H1 (cell line): ENCODE results near the gene ERICH2. TPM values are rescaled to one million over a fixed set of nuclear protein-coding genes. Genes with fewer than 3 reads are reported as not detected.

ENCODE experiments used
- CTCF ChIA-PET: fragments of 300-600 bp; sonication (Branson Sonifier 250); formaldehyde crosslinking; loops from one replicate; lab custom pipeline; 2021; ENCODE audit not compliant: partially characterized antibody; lab: Charles Lee
- POLR2A ChIA-PET: fragments of 300-600 bp; sonication (Branson Sonifier 250); formaldehyde crosslinking; loops from one replicate; lab custom pipeline; 2021; ENCODE audit warnings: inconsistent platforms; ENCODE audit not compliant: partially characterized antibody; lab: Charles Lee
- DNase-seq, 2 experiments: peaks; one replicate each; pipeline versions ENCODE4 v3.0.0 to v3.0.0-alpha.2; 2010 to 2022; ENCODE audit warnings: low spot score in 2 of 2, low read depth in 1 of 2, mixed read lengths in 1 of 2
- FAIRE-seq: peaks from 2 replicates; lab custom pipeline; 2011; peaks lifted over from hg19 to GRCh38; lab: Jason Lieb, UNC
- H2AFZ ChIP-seq: 2 replicates; pipeline ENCODE4 v1.8.1; 2012; ENCODE audit warnings: low read length, inconsistent platforms
- H2AK5ac ChIP-seq: 2 replicates; pipeline ENCODE4 v1.6.1; 2013; ENCODE audit warnings: low read depth, low read length
- H2BK120ac ChIP-seq: replicated peaks from 2 replicates; pipeline ENCODE3; 2013; ENCODE audit warnings: low read depth, low read length, inconsistent platforms
- H2BK12ac ChIP-seq: 2 replicates; pipeline ENCODE4 v1.6.1; 2013; ENCODE audit warnings: low read depth, low read length
- H2BK15ac ChIP-seq: 2 replicates; pipeline ENCODE4 v1.6.1; 2013; ENCODE audit warnings: low read length
- H2BK20ac ChIP-seq: 2 replicates; pipeline ENCODE4 v1.6.1; 2013; ENCODE audit warnings: low read length
- H2BK5ac ChIP-seq: 2 replicates; pipeline ENCODE4 v1.6.1; 2013; ENCODE audit warnings: low read depth, low read length
- H3K14ac ChIP-seq: 2 replicates; pipeline ENCODE4 v1.6.1; 2013; ENCODE audit warnings: inconsistent platforms; ENCODE audit not compliant: insufficient read length
- H3K18ac ChIP-seq: 2 replicates; pipeline ENCODE4 v1.6.1; 2013; ENCODE audit warnings: low read length; ENCODE audit errors: extremely low read depth
- H3K23ac ChIP-seq: 2 replicates; pipeline ENCODE4 v1.6.1; 2013; ENCODE audit warnings: inconsistent platforms; ENCODE audit not compliant: insufficient read length
- H3K23me2 ChIP-seq: 2 replicates; pipeline ENCODE4 v1.6.1; 2013; ENCODE audit warnings: low read depth, low read length
- H3K27ac ChIP-seq: 2 replicates; pipeline ENCODE4 v1.6.1; 2011; ENCODE audit warnings: low read depth, low read length, inconsistent platforms
- H3K27me3 ChIP-seq, 4 experiments: replicated peaks in 1 of 4; 1 replicate in 1 of 4; 2 replicates in 3 of 4; pipeline versions ENCODE4 v1.6.1 to v1.8.1; 2011 to 2013; ENCODE audit warnings: low read length in 3 of 4, mild to moderate bottlenecking in 3 of 4, inconsistent platforms in 2 of 4, mixed read lengths in 2 of 4, moderate library complexity in 1 of 4; ENCODE audit not compliant: control insufficient read depth in 3 of 4, insufficient read depth in 3 of 4; ENCODE audit errors: extremely low read depth in 1 of 4
- H3K36me3 ChIP-seq, 4 experiments: 2 replicates each; pipeline versions ENCODE4 v1.6.1 to v1.8.1; 2011 to 2013; ENCODE audit warnings: mild to moderate bottlenecking in 4 of 4, low read length in 3 of 4, moderate library complexity in 2 of 4, control low read depth in 1 of 4, inconsistent platforms in 1 of 4; ENCODE audit not compliant: insufficient read depth in 4 of 4, control insufficient read depth in 2 of 4
- H3K4ac ChIP-seq: replicated peaks from 2 replicates; pipeline ENCODE3; 2013; ENCODE audit warnings: low read length, low read depth, mixed read lengths, inconsistent platforms; ENCODE audit not compliant: insufficient read length
- H3K4me1 ChIP-seq, 4 experiments: replicated peaks in 1 of 4; 1 replicate in 1 of 4; 2 replicates in 3 of 4; pipeline versions ENCODE4 v1.6.1 to v1.8.1; 2011 to 2013; ENCODE audit warnings: low read length in 3 of 4, inconsistent platforms in 2 of 4, mixed read lengths in 1 of 4; ENCODE audit not compliant: insufficient read depth in 4 of 4, control insufficient read depth in 3 of 4
- H3K4me2 ChIP-seq, 2 experiments: 2 replicates each; pipeline versions ENCODE4 v1.6.1 to v1.8.1; 2011 to 2013; ENCODE audit warnings: low read depth in 2 of 2, low read length in 2 of 2, control low read depth in 1 of 2, inconsistent platforms in 1 of 2, mild to moderate bottlenecking in 1 of 2; ENCODE audit not compliant: insufficient read depth in 1 of 2
- H3K4me3 ChIP-seq, 4 experiments: fragments of 200-600, 300-600 bp in 1 of 4; sonication (generic), shearing (Covaris generic), sonication (Bioruptor Twin) in 1 of 4; 2 replicates each; pipeline versions ENCODE4 v1.5.1 to v1.8.1; 2011 to 2016; ENCODE audit warnings: low read length in 4 of 4, low read depth in 3 of 4, control low read depth in 2 of 4, inconsistent platforms in 2 of 4, mild to moderate bottlenecking in 2 of 4, mixed read lengths in 1 of 4, moderate library complexity in 1 of 4; ENCODE audit not compliant: insufficient read depth in 2 of 4; ENCODE audit errors: extremely low read depth in 1 of 4
- H3K56ac ChIP-seq: replicated peaks from 2 replicates; pipeline ENCODE3; 2013; ENCODE audit warnings: low read depth, mild to moderate bottlenecking, mixed read lengths, low read length, inconsistent platforms; ENCODE audit not compliant: insufficient read length
- H3K79me1 ChIP-seq: 2 replicates; pipeline ENCODE4 v1.6.1; 2013; ENCODE audit warnings: low read depth, low read length, control low read depth
- H3K79me2 ChIP-seq, 2 experiments: 2 replicates each; pipeline versions ENCODE4 v1.6.1 to v1.8.1; 2012 to 2013; ENCODE audit warnings: low read length in 2 of 2, mild to moderate bottlenecking in 2 of 2, inconsistent platforms in 1 of 2; ENCODE audit not compliant: insufficient read depth in 2 of 2, control insufficient read depth in 1 of 2
- H3K9ac ChIP-seq, 4 experiments: replicated peaks in 1 of 4; 1 replicate in 1 of 4; 2 replicates in 3 of 4; pipeline versions ENCODE4 v1.6.1 to v1.8.1; 2011 to 2013; ENCODE audit warnings: low read depth in 3 of 4, low read length in 3 of 4, control low read depth in 2 of 4, mild to moderate bottlenecking in 2 of 4, moderate library complexity in 2 of 4, inconsistent platforms in 1 of 4; ENCODE audit errors: extremely low read depth in 1 of 4
- H3K9me3 ChIP-seq, 2 experiments: 2 replicates each; pipeline versions ENCODE4 v1.6.1 to v1.8.1; 2012 to 2013; ENCODE audit warnings: mild to moderate bottlenecking in 2 of 2, moderate library complexity in 2 of 2, control low read depth in 1 of 2, inconsistent platforms in 1 of 2, low read depth in 1 of 2, low read length in 1 of 2, mixed read lengths in 1 of 2; ENCODE audit not compliant: insufficient read depth in 2 of 2
- H4K20me1 ChIP-seq, 2 experiments: replicated peaks in 1 of 2; 2 replicates each; pipeline versions ENCODE3 to v1.8.1; 2011 to 2013; ENCODE audit warnings: inconsistent platforms in 2 of 2, low read length in 2 of 2, mild to moderate bottlenecking in 1 of 2; ENCODE audit not compliant: insufficient read depth in 2 of 2, control insufficient read depth in 1 of 2
- H4K5ac ChIP-seq: 2 replicates; pipeline ENCODE4 v1.6.1; 2013; ENCODE audit warnings: low read length, low read depth, mixed read lengths, inconsistent platforms; ENCODE audit not compliant: insufficient read length
- H4K8ac ChIP-seq: 2 replicates; pipeline ENCODE4 v1.8.0; 2013; ENCODE audit warnings: mild to moderate bottlenecking, moderate library complexity, low read length, inconsistent platforms; ENCODE audit not compliant: insufficient read depth; ENCODE audit errors: extremely low read depth
- H4K91ac ChIP-seq: replicated peaks from 2 replicates; pipeline ENCODE3; 2013; ENCODE audit warnings: low read length, mixed read lengths, inconsistent platforms; ENCODE audit not compliant: insufficient read length
- CBX8 ChIP-seq: fragments of 300-800, 300-1000 bp; sonication (generic); IDR thresholded peaks from 2 replicates; pipeline ENCODE4 v1.7.1; 2016; ENCODE audit warnings: low read depth, low read length, borderline replicate concordance
- EZH2 ChIP-seq: fragments of 200-600 bp; sonication (generic); IDR thresholded peaks from 2 replicates; pipeline ENCODE4 v1.7.1; 2012; ENCODE audit warnings: low read depth, mild to moderate bottlenecking, moderate library complexity, low read length, inconsistent platforms; ENCODE audit not compliant: severe bottlenecking
- HDAC2 ChIP-seq, 2 experiments: fragments of 300-600 bp in 1 of 2; sonication (generic) in 1 of 2; IDR thresholded peaks; 2 replicates each; pipeline ENCODE4 v1.6.1; 2011 to 2012; ENCODE audit warnings: low read depth in 2 of 2, low read length in 2 of 2, mild to moderate bottlenecking in 2 of 2, moderate library complexity in 2 of 2, borderline replicate concordance in 1 of 2, inconsistent platforms in 1 of 2
- KDM1A ChIP-seq: fragments of 200-600, 300-600 bp; sonication (generic); IDR thresholded peaks from 2 replicates; pipeline ENCODE4 v1.7.1; 2016; ENCODE audit warnings: mild to moderate bottlenecking, low read length, borderline replicate concordance
- KDM4A ChIP-seq: IDR thresholded peaks from one replicate; pipeline ENCODE4 v1.7.1; 2012; ENCODE audit warnings: low read depth, mild to moderate bottlenecking, moderate library complexity, low read length, inconsistent platforms; ENCODE audit not compliant: severe bottlenecking
- RAD21 ChIP-seq, 2 experiments: IDR thresholded peaks in 1 of 2; conservative IDR thresholded peaks in 1 of 2; 2 replicates each; pipeline ENCODE4 v1.6.1; 2011; ENCODE audit warnings: low read depth in 2 of 2, low read length in 2 of 2, improper control_type of control experiment in 1 of 2, inconsistent platforms in 1 of 2, mild to moderate bottlenecking in 1 of 2, moderate library complexity in 1 of 2
- SIN3A ChIP-seq, 2 experiments: IDR thresholded peaks in 1 of 2; conservative IDR thresholded peaks in 1 of 2; 2 replicates each; pipeline ENCODE4 v1.6.1; 2011 to 2012; ENCODE audit warnings: low read length in 2 of 2, improper control_type of control experiment in 1 of 2, low read depth in 1 of 2, mild to moderate bottlenecking in 1 of 2
- SP2 ChIP-seq: IDR thresholded peaks from 2 replicates; pipeline ENCODE4 v1.6.1; 2012; ENCODE audit warnings: mild to moderate bottlenecking, low read length, inconsistent platforms
- TAF1 ChIP-seq: IDR thresholded peaks from 2 replicates; pipeline ENCODE4 v1.6.1; 2011; ENCODE audit warnings: mild to moderate bottlenecking, low read depth, low read length
- WGBS, 2 experiments: shearing (Covaris generic) in 1 of 2; methylation state at CpG; one replicate each; pipeline versions ENCODE4 v1.1.6 to v1.1.7; 2013 to 2015; ENCODE audit warnings: low lambda C conversion rate in 2 of 2, mixed read lengths in 2 of 2, inconsistent platforms in 1 of 2, low coverage in 1 of 2, missing lambda C conversion rate in 1 of 2; ENCODE audit not compliant: insufficient replicate concordance in 2 of 2, insufficient coverage in 1 of 2, insufficient read length in 1 of 2; ENCODE audit errors: extremely low coverage in 1 of 2, missing lambda C conversion rate in 1 of 2; 5-methylcytosine and 5-hydroxymethylcytosine counted together
- polyA plus RNA-seq, 7 experiments: library from polyadenylated mRNA; depleted of rRNA in 3 of 7; stranded (reverse) in 5 of 7; unstranded in 2 of 7; fragments of >200 nt in 5 of 7; fragments of 200-250 nt in 2 of 7; gene quantifications; 1 replicate in 5 of 7; 2 replicates in 1 of 7; 4 replicates in 1 of 7; pipeline versions ENCODE4 v1.2.1 to v1.2.3, GENCODE V29; 2011 to 2013; ENCODE audit warnings: missing spikeins in 2 of 7, mixed read lengths in 2 of 7
- total RNA-seq: library from RNA; stranded (reverse); fragmentation: NEBNext Ultra II Directional; extraction: Animal tissue kit (Norgen Biotek cat#: 25700); gene quantifications from 2 replicates; pipeline ENCODE4 v1.2.1, GENCODE V29; 2021

The ERICH2 gene
- total and polyA plus RNA-seq, 2 of the 8 experiments (the other 6 are each of a cell fraction or from before 2014, with no cell fraction given), result 0.20 to 2.1 TPM

- DNase-seq, result peak in 1 of 2 experiments; percentile 78
- Histone ChIP-seq H2BK20ac (no peak overlapping the region), H4K5ac (no peak overlapping the region), H3K79me2 (no peaks in the 10 kb centered on the region), H3K4ac (no peak overlapping the region), H3K18ac (no peak overlapping the region), H3K79me1 (no peaks in the 10 kb centered on the region), H3K4me3 (peak overlapping the region; percentile 35 to 70 (median 46); a peak in 7 of 8 replicates), H2BK12ac (no peak overlapping the region), H3K23me2 (peaks cover 42% of the 10 kb centered on the region), H4K8ac (no peak overlapping the region), H3K27me3 (peaks cover 42 to 61% (median 59%) of the 10 kb centered on the region in 4 experiments), H3K9me3 (no peaks in the 10 kb centered on the region), H2BK15ac (no peak overlapping the region), H4K91ac (no peak overlapping the region), H3K14ac (no peak overlapping the region), H4K20me1 (peaks cover 0 to 7% of the 10 kb centered on the region in 2 experiments), H2AFZ (0 out of 2 replicates have a peak overlapping the region, but pooled peaks have one; percentile 8), H3K4me1 (peaks cover 2 to 39% (median 16%) of the 10 kb centered on the region in 4 experiments), H3K4me2 (peak overlapping the region; percentile 76 to 89), H3K56ac (no peak overlapping the region), H2AK5ac (no peak overlapping the region), H3K9ac (no peak overlapping the region), H2BK5ac (no peak overlapping the region), H2BK120ac (no peak overlapping the region), H3K27ac (no peak overlapping the region), H3K23ac (no peak overlapping the region), H3K36me3 (no peaks in the 10 kb centered on the region; a peak in 1 of 8 replicates)
- peak; percentile 87 for FAIRE-seq
- CTCF ChIA-PET, result interaction anchor here (0.7 to 6.1 kb wide), 54 partner anchors 9 to 578 kb away, joined by 3 to 68 read pairs (median 4); partner anchors contain the start of genes ERICH2 and SP5
- POLR2A ChIA-PET, result interaction anchor here (1.5 to 3.9 kb wide), 3 partner anchors 96 to 489 kb away, joined by 3 to 13 read pairs (median 4); no protein-coding TSS in a partner anchor
- 4% methylated on average over 40 of the region's 41 CpGs; no CpG with 5 or more reads in 1 of the 2 experiments for WGBS, 2 experiments
- TF ChIP-seq KDM4A, result no peak
- TF ChIP-seq EZH2, result peak; percentile 30
- peak; percentile 98 for TF ChIP-seq SIN3A (conservative IDR thresholded peaks at IDR 0.05 in 1 of 2, IDR thresholded peaks at IDR 0.05 in 1 of 2; ENCODE audit: low read depth in 1 of 2, low read length in 2 of 2)
- peak in 1 of 2 experiments; percentile 83; a peak in 1 of 4 replicates for TF ChIP-seq HDAC2 (IDR thresholded peaks at IDR 0.05; ENCODE audit: borderline replicate concordance in 1 of 2, low read depth in 2 of 2, low read length in 2 of 2)
- no peak for TF ChIP-seq CBX8
- TF ChIP-seq KDM1A, result 0 out of 2 replicates have a peak, but pooled peaks have one; percentile 15
- TF ChIP-seq SP2, result no peak
- no peak for TF ChIP-seq RAD21 (IDR thresholded peaks at IDR 0.05 in 1 of 2, conservative IDR thresholded peaks at IDR 0.05 in 1 of 2; ENCODE audit: low read depth in 2 of 2, low read length in 2 of 2)
- TF ChIP-seq TAF1, result no peak
Measured at GRCh38 chr2:170813611-170814532, 43.7 kb downstream of the ERICH2 start.
